GM12865 (cell line): ENCODE measurements around the gene CIPC.

Experiments used
- DNase-seq: peaks from one replicate; pipeline ENCODE4 v3.0.0; 2010; ENCODE audit warnings: low read depth
- H3K4me3 ChIP-seq: 2 replicates; pipeline ENCODE4 v1.5.1; 2011; ENCODE audit warnings: mild to moderate bottlenecking, low read depth, low read length, control low read depth
- CTCF ChIP-seq: IDR thresholded peaks from 2 replicates; pipeline ENCODE4 v1.5.1; 2011; ENCODE audit warnings: low read length, control low read depth, low read depth, inconsistent platforms; ENCODE audit not compliant: insufficient read depth; ENCODE audit errors: missing control alignments

Gene CIPC

GRCh38 chr14:77119851-77120250, 21.8 kb downstream of the CIPC start:
- no peak overlapping the region for H3K4me3 ChIP-seq
- no peak for TF ChIP-seq CTCF
- no peak for DNase-seq

- no peak for TF ChIP-seq CTCF
- H3K4me3 ChIP-seq: peak overlapping the region; percentile 27; the same call in 1 of the 2 replicates
- DNase-seq: peak; percentile 93
These were observed 23.0 kb downstream of the CIPC start for GRCh38 chr14:77120771-77121743.

- DNase-seq: no peak
- no peak for TF ChIP-seq CTCF
- no peak overlapping the region for H3K4me3 ChIP-seq
These were observed 24.6 kb downstream of the CIPC start for GRCh38 chr14:77122526-77123125.

GRCh38 chr14:77123381-77124325, 25.6 kb downstream of the CIPC start:
- no peak overlapping the region for H3K4me3 ChIP-seq
- no peak for TF ChIP-seq CTCF
- peak; percentile 32 for DNase-seq

- peak; percentile 46 for DNase-seq
- TF ChIP-seq CTCF: peak; percentile 70
- peak overlapping the region; percentile 48 for H3K4me3 ChIP-seq
These were observed 26.6 kb downstream of the CIPC start for GRCh38 chr14:77124345-77125280.
